Fibroblast of skin of left biceps (primary cell): ENCODE measurements around the gene CLEC9A.

Source experiments
- DNase-seq, 2 experiments: peaks; one replicate each; pipeline ENCODE4 v3.0.0-alpha.2; 2013; ENCODE audit warnings: low read depth in 2 of 2

Gene CLEC9A

DNA sequence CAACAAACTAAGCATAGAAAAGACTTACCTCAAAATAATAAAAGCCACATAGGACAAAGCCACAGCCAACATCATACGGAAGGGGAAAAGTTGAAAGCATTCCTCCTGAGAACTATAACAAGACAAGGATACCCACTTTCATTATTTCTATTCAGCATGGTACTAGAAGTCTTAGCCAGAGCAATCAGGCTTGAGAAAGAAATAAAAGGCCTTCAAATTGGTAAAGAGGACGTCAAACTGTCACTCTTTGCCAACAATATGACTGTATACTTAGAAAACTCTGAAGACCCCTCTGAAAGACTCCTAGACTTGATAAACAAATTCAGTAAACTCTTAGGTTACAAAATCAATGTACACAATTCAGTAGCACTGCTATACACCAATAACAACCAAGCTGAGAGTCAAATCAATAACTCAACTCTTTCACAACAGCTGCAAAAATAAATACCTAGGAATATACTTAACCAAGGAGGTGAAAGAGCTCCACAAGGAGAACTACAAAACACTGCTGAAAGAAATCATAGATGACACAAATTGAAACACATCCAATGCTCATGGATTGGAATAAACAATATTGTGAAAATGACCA, 79.9 kb downstream of the CLEC9A start:
- no peak for DNase-seq

DNA sequence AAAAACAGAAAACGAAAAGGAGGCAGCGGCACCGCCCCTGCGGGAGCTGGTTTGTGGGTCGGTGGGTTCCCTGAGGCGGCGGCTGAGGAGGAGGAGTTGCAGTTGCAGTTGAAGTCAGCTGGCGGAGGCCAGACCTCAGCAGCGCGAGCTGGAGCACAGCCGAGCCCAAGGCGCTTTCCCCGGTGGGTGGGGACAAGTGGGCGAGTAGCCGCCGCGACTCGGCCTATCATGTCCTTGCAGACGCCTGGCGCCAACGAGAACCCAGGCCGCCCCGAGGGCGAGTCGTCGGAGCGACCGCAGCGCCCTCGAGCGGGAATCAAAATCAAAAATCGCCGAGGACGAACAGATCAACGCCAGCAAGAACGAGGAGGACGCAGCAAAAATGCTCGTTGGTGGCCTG, 81.0 kb downstream of the CLEC9A start:
- no peak for DNase-seq

DNA sequence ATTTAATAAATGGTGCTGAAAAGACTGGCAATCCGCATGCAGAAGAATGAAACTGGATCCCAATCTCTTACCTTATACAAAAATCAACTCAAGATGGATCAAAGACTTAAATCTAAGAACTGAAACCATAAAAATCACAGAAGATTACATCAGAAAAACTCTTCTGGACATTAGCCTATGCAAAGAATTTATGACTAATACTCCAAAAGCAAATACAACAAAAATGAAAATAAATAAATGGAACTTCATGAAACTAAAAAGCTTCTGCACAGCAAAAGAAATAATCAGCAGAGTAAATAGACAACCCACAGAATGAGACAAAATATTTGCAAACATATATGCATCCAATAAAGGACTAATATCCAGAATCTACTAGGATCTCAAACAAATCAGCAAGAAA, 82.6 kb downstream of the CLEC9A start:
- no peak for DNase-seq

GRCh38 chr12:10113920-10114319, 83.4 kb downstream of the CLEC9A start:
- DNase-seq = no peak

DNA sequence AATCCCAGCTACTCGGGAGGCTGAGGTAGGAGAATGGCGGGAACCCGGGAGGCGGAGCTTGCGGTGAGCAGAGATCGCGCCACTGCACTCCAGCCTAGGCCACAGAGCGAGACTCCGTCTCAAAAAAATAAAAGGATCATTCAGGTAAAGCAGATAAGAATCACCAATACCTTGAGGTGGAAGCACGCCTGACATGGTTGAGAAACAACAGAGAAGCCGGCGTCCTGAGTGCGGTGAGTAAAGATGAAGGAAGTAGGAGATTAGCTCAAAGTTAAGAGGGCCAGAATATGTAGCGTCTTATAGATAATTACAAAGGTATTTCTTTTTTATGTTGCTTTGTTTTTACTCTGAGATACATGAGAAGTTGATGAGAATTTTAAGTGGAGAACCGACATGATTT, 84.8 kb downstream of the CLEC9A start:
- no peak for DNase-seq
